NCI-H128 (cell line): ENCODE results near the gene RPS21.

Experiments used
- DNase-seq: peaks from one replicate; lab custom pipeline; 2025; ENCODE audit not compliant: unreplicated experiment; lab: John Stamatoyannopoulos, UW

RPS21 gene

DNA sequence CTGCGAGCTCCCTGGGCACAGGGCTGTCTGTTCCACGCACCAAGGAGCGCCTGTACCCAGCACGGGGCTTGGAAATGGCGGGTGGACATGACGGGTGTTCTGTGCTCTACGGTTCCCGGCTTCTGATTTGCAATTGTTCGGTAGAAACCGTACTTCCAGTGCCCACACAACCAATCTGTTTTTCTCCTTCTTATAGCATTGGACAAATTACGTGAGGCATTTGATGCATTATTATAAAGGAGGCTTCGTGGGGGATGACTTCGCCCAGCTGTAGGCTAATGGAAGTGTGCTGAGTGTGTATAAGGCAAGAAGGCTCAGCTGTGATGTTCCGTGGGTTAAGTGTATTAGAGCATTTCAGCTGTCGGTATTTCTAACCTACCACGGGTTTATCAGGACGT lies 9.8 kb upstream of the RPS21 start:
- no peak for DNase-seq

DNA sequence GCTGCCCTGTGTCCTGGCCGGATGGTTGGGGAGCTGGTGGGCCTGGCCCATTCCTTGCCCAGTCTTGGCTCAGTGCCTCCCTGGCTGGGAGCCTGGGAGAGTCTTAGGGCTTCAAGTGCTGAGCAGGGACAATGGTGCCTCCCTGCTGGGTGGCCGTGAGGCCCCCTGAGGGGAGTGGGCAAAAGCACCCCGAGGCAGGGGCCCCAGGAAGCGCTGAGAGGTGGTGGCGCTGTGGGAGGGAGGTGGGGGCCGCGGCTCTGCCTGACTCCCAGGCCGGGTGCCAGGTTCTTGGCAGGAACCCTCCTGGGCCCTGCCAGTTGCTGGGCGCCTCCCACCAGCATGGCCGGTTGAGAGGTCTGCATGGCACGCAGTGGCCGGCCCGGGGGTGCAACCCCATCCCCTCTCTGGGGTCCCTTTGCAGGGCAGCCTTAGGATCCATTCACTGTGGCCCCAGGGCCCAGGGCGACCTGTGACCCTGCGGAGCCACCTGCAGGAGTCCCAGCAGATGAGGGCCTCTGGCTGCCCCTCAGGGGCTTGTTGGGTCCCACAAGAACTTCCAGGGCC lies 9.2 kb upstream of the RPS21 start:
- DNase-seq: no peak

- DNase-seq: no peak
These were observed 8.7 kb upstream of the RPS21 start for GRCh38 chr20:62378215-62378614.

DNA sequence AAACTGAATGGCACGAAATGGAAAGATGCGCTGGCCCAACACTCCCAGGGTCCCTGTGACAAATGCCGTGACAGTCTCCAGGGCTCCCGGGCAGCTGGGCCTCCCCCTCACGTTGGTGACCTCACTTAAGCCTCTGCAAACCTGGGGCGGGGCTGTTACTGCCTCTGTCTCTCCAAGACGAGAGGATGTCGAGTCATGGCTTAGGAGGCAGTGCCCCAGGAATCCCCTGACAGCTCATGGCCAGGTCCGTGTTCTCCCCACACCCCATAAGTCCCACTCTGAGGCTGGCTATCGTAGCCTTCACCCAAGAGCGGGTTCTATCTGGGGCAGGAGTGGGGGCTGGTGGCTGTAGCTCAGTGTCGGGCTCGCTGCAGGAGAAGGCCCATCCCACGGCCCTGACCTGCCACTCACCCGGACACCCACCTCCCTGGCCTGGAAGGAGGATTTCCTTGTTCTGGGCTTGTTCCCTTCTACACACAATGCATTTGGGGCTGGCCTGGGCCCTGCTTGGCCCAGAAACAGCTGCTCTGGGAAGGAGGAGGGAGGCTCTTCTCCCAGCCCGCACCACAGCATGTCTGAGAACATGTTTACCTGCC lies 5.6 kb upstream of the RPS21 start:
- no peak for DNase-seq

- no peak for DNase-seq
These were observed 5.1 kb upstream of the RPS21 start for GRCh38 chr20:62381842-62382241.

- DNase-seq: peak; percentile 55
These were observed 4.4 kb upstream of the RPS21 start for GRCh38 chr20:62382306-62383198.

GRCh38 chr20:62387219-62387913 lies 463 bp downstream of the RPS21 start:
- no peak for DNase-seq

DNA sequence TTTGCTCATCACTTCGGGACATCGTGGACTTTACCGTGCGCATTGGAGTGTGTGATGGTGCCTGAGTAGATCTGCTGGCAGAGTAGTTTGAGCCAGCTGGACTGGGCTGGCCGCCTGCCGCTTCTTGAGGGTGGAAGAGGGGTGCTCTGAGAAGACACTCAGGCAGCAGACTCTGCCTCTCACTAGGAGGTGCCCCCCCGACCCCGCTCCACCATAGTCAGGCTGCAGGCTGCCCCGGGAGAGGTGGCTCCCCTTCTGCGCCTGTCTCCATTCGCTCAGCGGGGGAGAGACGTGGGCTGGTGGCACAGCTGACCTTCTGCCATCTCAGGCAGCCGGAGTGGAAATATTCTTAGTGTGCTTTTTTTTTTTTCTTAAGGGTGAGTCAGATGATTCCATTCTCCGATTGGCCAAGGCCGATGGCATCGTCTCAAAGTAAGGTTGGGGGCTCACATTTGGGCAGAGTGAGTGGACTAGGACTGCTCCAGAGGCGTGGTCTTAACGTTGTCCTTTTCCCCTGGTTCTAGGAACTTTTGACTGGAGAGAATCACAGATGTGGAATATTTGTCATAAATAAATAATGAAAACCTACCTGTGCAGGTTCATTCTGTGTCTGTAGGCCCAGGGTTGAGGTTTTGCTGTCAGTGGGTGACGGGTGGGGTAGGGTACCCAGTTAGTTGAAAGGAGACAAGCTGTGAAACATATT lies 1.2 kb downstream of the RPS21 start:
- DNase-seq: no peak

GRCh38 chr20:62388839-62389600 lies 2.1 kb downstream of the RPS21 start:
- no peak for DNase-seq

DNA sequence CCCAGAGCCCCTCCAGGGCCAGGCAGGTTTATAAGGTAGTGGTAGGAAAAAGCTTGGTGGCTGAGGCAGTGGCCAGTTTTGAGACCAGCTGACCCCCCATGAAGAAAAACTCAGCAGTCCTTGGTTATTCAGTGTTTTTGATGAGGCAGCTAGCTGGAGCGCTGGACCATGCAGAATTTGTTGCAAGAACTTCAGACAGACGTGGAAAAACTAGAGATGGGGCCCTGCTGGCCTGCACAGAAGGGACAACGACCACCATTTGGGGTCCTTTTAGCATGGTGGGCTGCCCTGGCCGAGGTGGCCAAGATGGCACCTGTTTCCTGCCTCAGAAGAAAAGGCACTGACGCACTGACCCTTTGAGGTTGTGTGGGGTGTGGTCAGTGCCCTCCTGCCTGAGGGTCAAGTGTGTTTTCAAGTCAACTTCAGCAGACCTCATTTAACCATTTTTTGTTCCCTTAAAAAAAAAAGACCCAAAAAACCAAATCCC lies 2.7 kb downstream of the RPS21 start:
- no peak for DNase-seq

DNA sequence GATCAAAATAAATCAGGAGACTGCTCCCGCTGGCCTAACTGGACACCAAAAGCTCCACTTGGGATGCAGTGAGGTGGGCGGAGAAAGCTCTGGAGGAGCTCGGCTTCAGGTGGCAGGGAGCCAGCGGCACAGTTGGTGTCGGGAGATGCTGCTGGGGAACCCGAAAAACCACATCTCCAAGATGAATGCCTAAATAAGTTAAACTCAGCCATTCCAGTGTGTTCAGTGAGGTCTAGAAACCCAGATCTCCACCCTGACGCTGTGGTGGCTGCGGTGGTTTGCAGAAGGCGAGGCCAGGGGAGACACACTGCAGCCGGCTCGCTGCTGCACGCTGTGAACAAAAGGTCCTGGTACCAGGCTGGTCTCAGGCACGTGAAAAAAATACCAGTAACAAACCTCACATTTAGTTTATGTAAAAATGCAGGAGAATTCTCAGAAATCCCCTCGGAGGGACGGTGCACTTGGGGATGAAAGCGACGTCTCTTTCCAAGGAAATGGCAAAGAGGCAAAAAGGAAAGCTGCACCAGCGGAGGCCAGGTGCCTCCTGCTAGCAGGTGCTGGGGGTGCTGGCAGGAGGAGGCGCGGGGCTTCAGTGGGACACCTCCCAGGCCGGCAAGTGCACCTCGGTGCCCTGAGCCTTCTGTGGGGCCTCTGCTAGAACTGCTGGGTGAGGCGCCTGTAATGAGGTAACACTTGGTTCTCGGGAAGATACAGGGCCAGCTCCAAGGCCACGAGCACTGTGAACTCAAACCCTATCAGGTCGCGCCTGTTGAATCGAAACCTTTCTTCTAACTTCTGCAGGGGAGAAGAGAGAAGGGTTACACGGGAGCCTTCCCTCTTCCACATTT lies 3.6 kb downstream of the RPS21 start:
- DNase-seq: no peak

DNA sequence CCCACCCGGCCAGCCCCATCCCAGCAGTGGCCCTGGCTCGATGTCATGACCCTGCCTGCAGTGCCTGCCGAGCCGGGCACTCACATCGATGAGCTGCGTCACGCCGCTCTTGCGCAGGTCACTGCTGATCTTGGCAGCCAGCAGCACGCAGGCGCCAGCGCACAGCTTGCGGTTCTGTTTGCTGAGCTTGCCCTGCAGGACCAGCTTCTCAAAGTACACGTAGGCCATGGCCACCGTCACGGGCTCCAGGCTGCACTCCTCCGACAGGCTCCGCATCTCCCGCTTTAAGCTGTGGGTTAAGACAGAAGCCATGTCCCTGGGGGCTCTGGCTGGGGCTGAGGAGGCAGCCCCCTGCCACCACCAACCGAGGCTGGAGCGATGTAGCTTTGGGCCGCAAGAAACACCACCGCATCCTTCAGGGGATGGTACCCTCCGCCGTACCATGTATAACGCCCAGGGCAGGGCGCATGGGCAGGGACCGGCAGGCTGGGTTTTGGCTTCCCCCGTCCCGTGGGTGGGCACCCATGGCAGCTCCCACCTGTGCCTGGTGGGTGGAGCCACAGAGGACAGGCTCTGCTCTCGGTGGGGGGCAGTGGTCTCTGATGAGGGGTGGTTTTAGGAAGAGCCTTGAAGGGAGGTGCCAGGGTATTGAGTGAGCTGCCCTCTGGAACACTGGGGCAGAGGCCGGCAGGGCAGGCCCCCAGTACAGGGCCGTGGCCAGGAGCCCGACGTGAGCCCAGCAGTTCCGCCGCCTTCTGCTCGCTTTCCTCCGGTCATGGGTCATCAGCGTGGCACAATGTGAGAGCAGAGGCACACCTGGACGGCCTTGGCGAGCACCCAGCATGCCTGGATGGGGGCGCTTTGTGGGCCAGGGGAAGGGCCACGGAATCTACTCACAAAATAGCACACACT lies 4.5 kb downstream of the RPS21 start:
- DNase-seq: no peak

- no peak for DNase-seq
These were observed 5.1 kb downstream of the RPS21 start for GRCh38 chr20:62392077-62392418.

GRCh38 chr20:62392621-62393334 lies 5.9 kb downstream of the RPS21 start:
- DNase-seq: no peak

- no peak for DNase-seq
These were observed 6.4 kb downstream of the RPS21 start for GRCh38 chr20:62393335-62393665.

DNA sequence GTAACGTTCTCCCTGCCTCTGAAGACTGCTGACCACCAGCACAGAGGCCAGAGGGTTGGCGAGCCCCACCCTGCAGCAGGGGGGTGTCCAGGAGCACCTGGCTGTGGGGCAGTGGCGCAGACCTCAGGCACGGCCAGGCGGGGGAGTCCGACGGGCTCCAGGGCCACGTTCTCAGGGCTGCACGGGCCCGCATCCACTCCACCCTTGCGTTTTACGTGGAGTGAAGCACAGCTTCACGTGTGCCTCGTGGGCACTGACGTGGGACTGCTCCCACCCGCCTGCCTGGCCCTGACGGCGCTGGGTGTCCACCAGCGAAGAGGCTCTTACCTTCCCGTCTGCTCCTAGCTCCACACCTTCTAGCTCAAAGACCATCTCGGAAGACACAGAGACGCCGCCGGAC lies 6.9 kb downstream of the RPS21 start:
- no peak for DNase-seq

DNA sequence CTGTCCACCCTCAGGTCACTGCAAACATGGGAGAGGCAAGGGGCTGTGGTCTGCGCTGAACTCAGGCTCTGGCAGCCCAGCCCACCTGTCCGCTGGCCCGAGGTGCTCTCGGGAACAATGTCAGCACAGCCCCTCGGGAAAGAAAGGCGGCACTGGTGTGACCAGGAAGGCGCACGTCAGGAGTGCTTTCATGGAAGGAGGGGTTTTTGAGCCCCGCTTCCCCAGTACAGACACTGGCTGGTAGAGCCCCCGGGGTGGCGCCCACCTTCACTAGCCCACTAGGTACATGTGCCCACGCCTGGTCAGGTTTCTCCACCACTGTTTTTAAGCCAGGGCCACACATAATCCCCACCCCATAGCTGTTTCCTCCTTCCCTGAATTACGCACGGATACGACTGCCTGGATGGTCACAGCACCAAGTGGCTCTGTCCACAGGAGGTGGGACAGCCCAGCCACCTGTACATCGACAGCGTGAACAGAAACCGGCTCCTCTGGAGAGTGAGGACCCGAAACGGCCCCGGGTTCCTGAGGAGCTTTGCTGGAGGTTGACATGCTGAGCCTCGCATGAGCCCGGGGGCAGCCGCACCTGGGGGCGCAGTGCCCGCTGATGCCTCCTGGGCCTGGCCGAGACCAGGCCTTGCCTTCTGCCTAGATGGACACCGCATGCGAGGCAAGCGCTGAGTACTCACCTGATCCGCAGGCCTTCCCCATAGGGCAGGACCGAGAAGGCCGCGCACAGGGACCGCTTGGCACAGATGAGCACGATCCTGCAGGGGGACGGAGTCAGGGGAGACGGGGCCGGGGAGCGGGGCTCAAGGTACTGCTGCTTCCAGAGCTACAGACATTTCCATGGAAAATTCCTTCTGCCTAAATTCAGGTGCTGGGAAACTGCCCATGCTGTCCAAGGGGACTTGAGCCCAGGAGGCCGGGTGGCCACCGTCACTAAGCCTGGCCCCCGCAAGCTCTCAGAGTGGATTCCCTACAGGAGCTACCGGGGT lies 7.6 kb downstream of the RPS21 start:
- no peak for DNase-seq
